Caco-2 (cell line): Measurements from ENCODE around the gene NACA2. TPM values are rescaled to one million over a fixed set of nuclear protein-coding genes. Genes with fewer than 3 reads are reported as not detected.

ENCODE experiments used
- BruUV-seq: library from RNA; stranded (reverse); fragments of 400-500 nt; replicated peaks from 2 replicates; lab custom pipeline; 2021; lab: Mats Ljungman, UMichigan
- CTCF ChIA-PET: fragments of 300-600 bp; sonication (Branson Sonifier 250); formaldehyde crosslinking; loops from one replicate; lab custom pipeline; 2022; ENCODE audit warnings: antibody characterized with exemption; lab: Charles Lee
- POLR2A ChIA-PET: fragments of 300-600 bp; sonication (Branson Sonifier 250); formaldehyde crosslinking; loops from one replicate; lab custom pipeline; 2022; ENCODE audit warnings: antibody characterized with exemption; lab: Charles Lee
- DNase-seq, 2 experiments: peaks; one replicate each; pipeline versions ENCODE4 v3.0.0 to v3.0.0-alpha.2; 2020 to 2022
- H3K27me3 ChIP-seq: replicated peaks from 2 replicates; pipeline ENCODE4 v1.6.0; 2011; ENCODE audit warnings: low read length; ENCODE audit not compliant: control insufficient read depth, insufficient read depth
- H3K36me3 ChIP-seq: 2 replicates; pipeline ENCODE4 v1.5.1; 2011; ENCODE audit warnings: low read length; ENCODE audit not compliant: control insufficient read depth, insufficient read depth
- H3K4me1 ChIP-seq: fragments of 250-450 bp; sonication (Bioruptor Pico); 2 replicates; pipeline ENCODE4 v1.5.1; 2020; ENCODE audit warnings: mild to moderate bottlenecking
- H3K4me3 ChIP-seq: 2 replicates; pipeline ENCODE4 v1.5.1; 2011; ENCODE audit warnings: low read depth, mild to moderate bottlenecking, control low read depth, low read length
- H3K9me3 ChIP-seq: fragments of 250-450 bp; sonication (Bioruptor Pico); 2 replicates; pipeline ENCODE4 v1.5.1; 2020; ENCODE audit warnings: mild to moderate bottlenecking, moderate library complexity
- H3K27ac Mint-ChIP-seq: one replicate; pipeline ENCODE4 v1.8.0; 2022; ENCODE audit warnings: mixed read lengths; ENCODE audit not compliant: unreplicated experiment
- H3K27me3 Mint-ChIP-seq: one replicate; pipeline ENCODE4 v1.8.0; 2022; ENCODE audit warnings: mixed read lengths; ENCODE audit not compliant: insufficient read depth, unreplicated experiment
- H3K36me3 Mint-ChIP-seq: one replicate; pipeline ENCODE4 v1.8.0; 2022; ENCODE audit warnings: mild to moderate bottlenecking, mixed read lengths; ENCODE audit not compliant: insufficient read depth, unreplicated experiment
- H3K4me1 Mint-ChIP-seq: one replicate; pipeline ENCODE4 v1.8.0; 2022; ENCODE audit warnings: low read depth, mixed read lengths; ENCODE audit not compliant: unreplicated experiment
- H3K4me3 Mint-ChIP-seq: one replicate; pipeline ENCODE4 v1.8.0; 2022; ENCODE audit warnings: mild to moderate bottlenecking, moderate library complexity, mixed read lengths; ENCODE audit not compliant: unreplicated experiment
- H3K9me3 Mint-ChIP-seq: one replicate; pipeline ENCODE4 v1.8.0; 2022; ENCODE audit warnings: mixed read lengths; ENCODE audit not compliant: unreplicated experiment
- CTCF ChIP-seq, 2 experiments: fragments of 200-600 bp in 1 of 2; IDR thresholded peaks; 1 replicate in 1 of 2; 2 replicates in 1 of 2; pipeline versions ENCODE4 v1.5.1 to v1.8.0; 2011 to 2022; ENCODE audit warnings: antibody characterized with exemption in 1 of 2, control low read depth in 1 of 2, inconsistent platforms in 1 of 2, low read depth in 1 of 2, low read length in 1 of 2, mild to moderate bottlenecking in 1 of 2, moderate library complexity in 1 of 2; ENCODE audit not compliant: insufficient read depth in 1 of 2, severe bottlenecking in 1 of 2, unreplicated experiment in 1 of 2
- intact Hi-C: fragments of 100-400 bp; cut with micrococcal nuclease; formaldehyde crosslinking; loops from one replicate; pipeline ENCODE4 v1.10.0; 2022; ENCODE audit not compliant: unreplicated experiment
- total RNA-seq: library from RNA; stranded (reverse); gene quantifications from 2 replicates; pipeline ENCODE4 v1.2.3, GENCODE V29; 2022

The NACA2 gene
- total RNA-seq, 1 experiment from 2014 or later: not detected

- Mint-ChIP-seq H3K4me3 (no peak overlapping the region), H3K27me3 (peaks cover 2% of the 10 kb centered on the region), H3K4me1 (peaks cover 5% of the 10 kb centered on the region), H3K9me3 (no peaks in the 10 kb centered on the region), H3K36me3 (no peaks in the 10 kb centered on the region), H3K27ac (no peak overlapping the region)
- Histone ChIP-seq H3K27me3 (no peaks in the 10 kb centered on the region; the same call in 1 of the 2 replicates), H3K4me3 (no peak overlapping the region), H3K9me3 (no peaks in the 10 kb centered on the region), H3K36me3 (no peaks in the 10 kb centered on the region), H3K4me1 (no peaks in the 10 kb centered on the region)
- ChIA-PET CTCF (no interaction called here), POLR2A (no interaction called here)
- TF ChIP-seq CTCF (IDR thresholded peaks at IDR 0.05; ENCODE audit: insufficient read depth in 1 of 2, low read depth in 1 of 2, low read length in 1 of 2, severe bottlenecking in 1 of 2, unreplicated experiment in 1 of 2): no peak
- BruUV-seq: no TSS peak
- intact Hi-C loops: no loop called here
- no peak for DNase-seq
These were observed 4.9 kb downstream of the NACA2 start for GRCh38 chr17:61586031-61586566.

- intact Hi-C loops: no loop called here
- CTCF ChIA-PET: interaction anchor here (0.7 kb wide), 1 partner anchor 225 kb away, joined by 3 read pairs; no protein-coding TSS in a partner anchor
- peaks cover 2% of the 10 kb centered on the region for H3K27me3 Mint-ChIP-seq
These were observed 6.2 kb downstream of the NACA2 start for GRCh38 chr17:61584866-61585265.

GRCh38 chr17:61584266-61584665 lies 6.8 kb downstream of the NACA2 start:
- no peaks in the 10 kb centered on the region for H3K36me3 ChIP-seq
- peaks cover 7% of the 10 kb centered on the region for H3K4me1 Mint-ChIP-seq
- H3K4me3 ChIP-seq: no peak overlapping the region
- POLR2A ChIA-PET: no interaction called here
- intact Hi-C loops: no loop called here
- H3K36me3 Mint-ChIP-seq: no peaks in the 10 kb centered on the region
- H3K9me3 ChIP-seq: no peaks in the 10 kb centered on the region
- no peak overlapping the region for H3K4me3 Mint-ChIP-seq
- no peak for TF ChIP-seq CTCF (IDR thresholded peaks at IDR 0.05; ENCODE audit: insufficient read depth in 1 of 2, low read depth in 1 of 2, low read length in 1 of 2, severe bottlenecking in 1 of 2, unreplicated experiment in 1 of 2)
- CTCF ChIA-PET: interaction anchor here (0.7 to 1.5 kb wide), 4 partner anchors 160 to 225 kb away, joined by 3 to 32 read pairs (median 4); no protein-coding TSS in a partner anchor
- H3K4me1 ChIP-seq: no peaks in the 10 kb centered on the region
- DNase-seq: no peak
- no peaks in the 10 kb centered on the region for H3K9me3 Mint-ChIP-seq
- BruUV-seq: no TSS peak
- no peaks in the 10 kb centered on the region for H3K27me3 ChIP-seq
- H3K27ac Mint-ChIP-seq: no peak overlapping the region
- peaks cover 2% of the 10 kb centered on the region for H3K27me3 Mint-ChIP-seq

More at GRCh38 chr17:61584866-61585265, 6.2 kb downstream of the NACA2 start:
- Mint-ChIP-seq H3K27ac (no peak overlapping the region), H3K4me3 (no peak overlapping the region), H3K36me3 (no peaks in the 10 kb centered on the region), H3K9me3 (no peaks in the 10 kb centered on the region), H3K4me1 (peaks cover 7% of the 10 kb centered on the region)
- no peak for DNase-seq
- H3K4me1 ChIP-seq: no peaks in the 10 kb centered on the region
- no TSS peak for BruUV-seq
- no peak overlapping the region for H3K4me3 ChIP-seq
- no peaks in the 10 kb centered on the region; the same call in 1 of the 2 replicates for H3K27me3 ChIP-seq
- H3K9me3 ChIP-seq: no peaks in the 10 kb centered on the region
- POLR2A ChIA-PET: interaction anchor here (0.6 kb wide), 1 partner anchor 225 kb away, joined by 3 read pairs; no protein-coding TSS in a partner anchor
- no peaks in the 10 kb centered on the region for H3K36me3 ChIP-seq
- no peak for TF ChIP-seq CTCF (IDR thresholded peaks at IDR 0.05; ENCODE audit: insufficient read depth in 1 of 2, low read depth in 1 of 2, low read length in 1 of 2, severe bottlenecking in 1 of 2, unreplicated experiment in 1 of 2)
